ENCODE measurements around the gene ZG16B.

The ZG16B gene

DNA sequence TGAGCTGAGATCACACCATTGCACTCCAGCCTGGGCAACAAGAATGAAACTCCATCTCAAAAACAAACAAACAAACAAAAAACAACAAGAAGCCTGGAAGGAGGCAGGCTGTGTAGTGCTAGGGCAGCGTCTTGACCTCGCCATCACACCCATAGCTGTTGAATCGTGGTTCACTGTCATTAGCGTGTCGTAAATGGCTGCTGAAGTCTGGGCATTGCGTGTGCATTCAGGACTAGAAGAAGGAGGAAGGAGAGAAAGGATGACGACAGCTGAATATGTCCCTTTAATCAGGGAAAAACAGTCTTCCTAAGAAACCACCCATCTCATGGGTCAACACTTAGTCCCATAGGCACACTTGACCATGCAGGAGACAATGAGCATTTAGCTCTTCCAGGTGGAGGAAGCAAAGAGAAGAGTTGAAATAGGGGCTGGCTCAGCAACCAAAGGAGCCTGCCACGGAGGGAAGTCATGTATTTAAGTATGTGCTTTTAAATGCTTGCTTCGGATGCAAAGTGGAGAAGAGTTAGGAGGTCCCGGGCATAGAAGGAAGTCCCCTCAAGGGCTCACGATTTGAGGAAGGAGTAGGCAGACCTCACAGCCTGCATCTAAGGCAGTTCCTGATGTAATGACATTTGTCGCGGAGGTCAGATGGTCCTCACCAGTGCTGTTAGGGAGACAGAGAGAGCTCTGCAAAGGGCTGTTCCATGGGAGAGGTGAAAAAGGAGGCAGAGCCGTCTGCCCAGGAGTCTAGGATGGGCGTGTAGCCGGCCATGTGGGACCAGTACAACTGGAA lies 19.0 kb downstream of the ZG16B start:
- DNase-seq, result no peak

DNA sequence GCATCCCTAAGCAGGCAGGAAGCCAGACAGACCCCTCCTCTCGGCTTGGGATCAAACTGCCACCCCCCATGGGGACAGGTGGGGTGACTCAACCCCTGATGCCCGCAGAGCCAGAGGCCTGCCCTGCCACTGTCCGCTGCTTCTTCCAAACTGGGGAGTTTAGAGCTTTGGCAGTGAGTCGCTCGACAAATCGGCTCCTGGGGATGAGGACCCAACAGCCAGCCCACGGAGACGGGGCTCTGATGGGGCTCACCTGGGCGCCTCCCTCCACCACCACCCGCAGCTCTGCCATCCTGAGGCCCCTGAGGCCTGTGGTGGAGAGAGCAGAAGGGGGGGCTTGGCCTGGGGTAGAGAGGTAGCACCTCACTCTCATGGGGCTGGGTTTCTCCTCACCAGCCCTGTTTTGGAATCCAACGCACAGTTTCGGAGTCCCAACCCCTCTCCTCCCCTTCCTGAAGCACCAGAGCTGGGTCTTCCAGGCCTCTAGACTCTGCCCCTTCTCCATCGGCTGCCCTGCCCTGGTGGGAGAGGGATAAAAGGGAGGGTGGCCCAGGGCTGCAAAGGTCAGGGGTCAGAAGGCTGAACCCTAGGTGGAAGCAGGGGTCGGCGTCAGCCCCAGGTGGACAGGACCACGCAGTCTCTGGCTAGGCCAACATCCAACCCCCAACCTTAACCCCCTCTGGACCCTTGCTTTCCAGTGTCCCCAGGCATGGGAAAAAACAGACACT lies 22.1 kb downstream of the ZG16B start:
- DNase-seq, result no peak

DNA sequence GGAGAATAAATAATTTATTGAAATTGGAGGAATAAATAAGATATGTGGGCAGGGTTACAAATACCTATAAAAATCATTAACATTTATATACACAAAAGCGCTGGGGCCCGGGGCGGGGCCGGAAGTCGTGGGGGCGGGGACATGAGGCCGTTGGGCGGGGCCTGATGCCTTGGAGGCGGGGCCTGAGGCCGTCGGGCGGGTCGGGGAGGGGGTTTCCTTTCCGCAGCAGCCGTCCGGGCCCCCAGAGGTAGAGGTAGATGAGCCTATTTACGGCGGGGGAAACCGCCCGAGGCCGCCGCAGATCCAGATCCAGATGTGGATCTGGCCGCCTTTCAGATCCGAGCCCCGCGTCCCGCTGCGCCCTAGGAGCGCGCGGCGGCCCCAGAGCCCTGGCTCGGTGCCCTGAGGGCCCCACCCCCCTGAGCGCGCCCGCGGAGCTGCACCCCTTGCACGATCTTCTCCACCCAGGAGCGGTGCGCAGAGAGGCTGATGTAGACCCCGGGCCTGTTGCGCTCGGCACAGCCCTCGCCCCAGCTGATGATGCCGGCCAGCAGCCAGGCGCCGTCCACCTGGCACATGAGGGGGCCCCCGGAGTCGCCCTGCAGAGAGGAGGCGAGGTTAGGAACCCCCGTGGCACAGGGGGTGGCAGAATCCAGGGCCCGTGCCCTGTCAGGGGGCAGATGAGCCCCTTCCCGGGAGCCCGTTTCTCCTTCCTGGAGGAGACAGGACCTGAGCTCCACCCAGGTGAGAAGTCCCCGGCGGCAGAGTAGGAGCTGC lies 22.8 kb downstream of the ZG16B start:
- no peak for DNase-seq

DNA sequence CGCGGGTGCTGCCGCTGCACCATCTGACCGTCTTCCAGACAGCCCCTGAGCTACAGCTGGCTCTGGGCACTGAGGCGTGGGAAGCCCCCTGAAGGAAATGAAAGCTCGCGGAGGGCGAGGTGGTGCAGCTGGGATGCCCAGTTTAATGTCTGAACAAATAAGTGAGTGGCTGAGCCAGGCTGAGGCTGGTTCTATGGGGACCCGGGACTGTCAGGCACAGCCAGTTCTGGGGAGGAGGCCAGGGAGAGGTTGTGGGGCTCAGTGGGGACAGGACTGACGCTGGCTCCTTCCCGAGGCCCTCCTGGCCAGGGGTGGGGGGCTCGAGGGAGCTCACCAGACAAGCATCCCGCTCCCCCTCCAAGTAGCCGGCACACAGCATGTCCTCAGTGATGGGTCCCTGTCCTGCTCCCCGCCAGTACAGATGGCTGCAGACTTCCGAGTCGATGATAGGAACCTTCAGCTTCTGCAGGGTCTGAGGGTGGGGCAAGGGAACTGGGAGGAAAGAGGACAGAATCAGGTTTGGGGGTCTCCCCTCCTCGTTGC lies 23.5 kb downstream of the ZG16B start:
- DNase-seq, result no peak

DNA sequence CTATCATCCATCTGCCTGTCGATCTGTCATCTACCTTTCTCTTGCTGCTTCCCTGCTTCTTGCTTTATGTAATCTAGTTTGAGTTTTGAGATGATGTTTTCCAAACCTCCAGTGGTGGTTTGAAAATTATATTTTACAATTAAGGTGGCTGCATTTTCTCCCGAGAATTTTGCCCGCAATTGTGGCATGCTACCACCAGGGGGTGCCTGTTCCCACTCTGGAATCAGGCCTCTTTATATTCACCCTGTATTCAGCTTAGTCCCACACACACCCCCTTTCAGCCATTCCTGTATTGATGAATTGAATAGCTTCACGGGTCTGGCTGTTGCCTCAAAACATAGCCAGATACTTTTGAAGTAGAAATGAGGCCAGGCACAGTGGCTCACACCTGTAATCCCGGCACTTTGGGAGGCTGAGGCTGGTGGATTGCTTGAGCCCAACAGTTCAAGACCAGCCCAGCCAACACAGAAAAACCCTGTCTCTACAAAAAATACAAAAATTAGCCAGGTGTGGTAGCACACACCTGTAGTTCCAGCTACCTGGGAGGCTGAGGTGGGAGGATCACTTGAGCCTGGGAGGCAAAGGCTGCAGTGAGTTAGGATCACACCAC lies 24.7 kb downstream of the ZG16B start:
- no peak for DNase-seq

DNA sequence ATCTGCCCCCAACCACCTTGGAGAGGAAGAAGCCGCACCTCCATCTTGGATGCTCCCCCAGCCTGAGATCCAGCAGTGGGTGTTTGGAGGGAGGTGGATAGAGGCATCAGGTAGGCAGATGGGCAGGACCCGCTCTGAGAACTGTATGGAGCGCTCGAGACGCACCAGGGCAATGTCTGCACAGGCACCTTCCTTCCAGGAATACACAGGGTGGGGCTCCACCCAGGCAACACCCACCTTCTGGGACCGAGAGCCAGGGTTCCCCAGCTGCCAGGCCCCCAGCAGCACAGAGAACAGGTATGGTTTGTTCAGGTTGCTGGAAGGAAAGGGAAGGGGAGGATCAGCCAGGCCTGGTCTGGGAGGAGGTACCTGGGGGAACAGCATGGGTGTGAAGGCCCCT lies 25.4 kb downstream of the ZG16B start:
- no peak for DNase-seq

DNA sequence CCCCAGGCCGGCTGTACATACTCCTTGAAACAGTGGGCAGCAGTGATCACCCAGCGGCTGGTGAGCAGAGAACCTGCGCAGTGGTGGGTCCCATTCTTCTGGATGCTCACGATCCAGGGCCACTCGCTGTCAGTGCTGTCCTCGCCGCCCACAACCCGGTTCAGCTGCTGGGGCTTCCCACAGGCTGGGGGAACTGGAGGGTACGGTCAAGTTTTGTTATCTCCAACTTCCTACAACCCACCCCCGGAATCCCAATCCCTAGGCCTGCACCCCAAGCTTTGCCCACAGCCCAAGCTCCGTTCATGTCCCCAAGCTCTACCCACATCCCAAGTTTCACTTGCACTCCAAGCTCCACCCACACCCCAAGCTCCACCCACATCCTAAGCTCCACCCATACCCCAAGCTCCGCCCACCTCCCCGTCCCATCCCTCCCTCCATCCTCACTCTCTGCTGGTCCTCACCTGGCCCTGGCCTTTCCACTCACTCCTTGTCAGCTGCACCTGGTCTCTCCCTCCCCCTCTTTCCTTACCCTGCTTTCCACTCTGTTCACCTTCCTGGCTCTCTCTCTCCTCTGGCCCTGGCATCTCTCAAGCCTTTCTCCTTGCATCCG lies 26.1 kb downstream of the ZG16B start:
- no peak for DNase-seq

DNA sequence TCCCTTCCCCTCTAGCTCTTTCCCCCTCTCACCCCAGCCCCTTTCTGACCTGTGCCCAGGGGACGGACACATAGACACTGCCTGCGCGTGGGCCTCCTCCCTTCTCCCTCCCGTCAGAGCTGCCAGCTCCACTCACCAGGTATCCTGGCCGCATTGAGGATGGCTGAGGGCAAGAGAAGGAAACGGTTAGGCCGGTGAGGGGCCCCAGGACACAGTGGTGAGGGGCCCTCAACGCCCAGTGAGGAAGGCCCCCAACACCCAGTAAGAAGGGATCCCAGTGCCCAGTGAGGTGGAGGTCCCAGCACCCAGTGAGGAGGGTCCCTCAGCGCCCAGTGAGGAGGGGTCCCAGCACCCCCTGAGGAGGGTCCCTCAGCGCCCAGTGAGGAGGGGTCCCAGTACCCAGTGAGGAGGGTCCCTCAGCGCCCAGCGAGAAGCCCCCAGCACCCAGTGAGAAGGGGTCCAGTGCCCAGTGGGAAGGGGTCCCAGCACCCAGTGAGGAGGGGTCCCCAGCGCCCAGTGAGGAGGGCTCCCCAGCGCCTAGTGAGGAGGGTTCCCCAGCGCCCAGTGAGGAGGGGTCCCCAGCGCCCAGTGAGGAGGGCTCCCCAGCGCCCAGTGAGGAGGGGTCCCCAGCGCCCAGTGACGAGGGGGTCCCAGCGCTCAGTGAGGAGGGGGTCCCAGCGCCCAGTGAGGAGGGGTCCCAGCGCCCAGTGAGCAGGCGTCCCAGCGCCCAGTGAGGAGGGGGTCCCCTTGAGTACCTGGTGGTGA lies 26.8 kb downstream of the ZG16B start:
- no peak for DNase-seq

DNA sequence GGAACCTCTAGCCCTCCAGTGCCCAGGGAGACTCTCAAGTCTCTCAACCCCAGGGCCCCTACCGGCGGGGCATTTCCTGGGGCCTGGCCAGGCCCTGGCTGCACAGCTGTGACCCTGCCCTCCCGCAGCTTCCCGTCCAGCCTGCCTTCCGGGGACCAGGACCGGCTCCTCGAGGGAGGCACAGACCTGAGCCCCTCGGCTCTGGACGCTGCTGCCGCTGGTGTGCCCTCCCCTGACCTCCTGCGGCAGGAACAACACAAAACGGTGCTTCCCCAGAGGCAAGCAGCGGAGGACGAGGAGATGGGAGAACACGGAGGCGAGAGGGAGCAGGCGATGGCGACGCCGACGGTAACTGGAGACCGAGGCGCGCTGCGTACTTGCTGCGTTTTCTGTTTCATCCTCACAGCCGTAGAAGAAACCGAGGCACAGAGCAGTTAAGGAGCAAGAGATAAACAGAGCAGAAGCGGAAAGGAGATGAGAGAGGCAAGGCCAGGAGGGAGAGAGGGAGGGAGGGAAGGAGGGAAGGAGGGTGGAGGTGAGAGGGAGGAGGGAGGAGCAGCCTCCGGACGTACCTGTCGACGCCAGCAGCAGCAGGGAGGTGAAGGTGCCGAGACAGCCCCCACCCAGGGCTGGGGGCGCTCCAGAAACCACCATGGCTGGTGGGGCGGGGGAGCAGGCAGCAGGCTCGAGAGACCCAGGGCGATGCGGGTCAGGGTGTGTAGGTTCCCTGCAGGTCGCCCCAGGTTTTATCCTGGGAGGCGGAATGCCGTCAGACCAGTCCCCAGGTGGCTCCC lies 27.5 kb downstream of the ZG16B start, which contains the start of gene PRSS22:
TSS of gene PRSS22 (minus strand) at position 720 of the 794 bp plus-strand sequence. CDS start at position 654, 66 bp downstream.
- DNase-seq, result no peak

DNA sequence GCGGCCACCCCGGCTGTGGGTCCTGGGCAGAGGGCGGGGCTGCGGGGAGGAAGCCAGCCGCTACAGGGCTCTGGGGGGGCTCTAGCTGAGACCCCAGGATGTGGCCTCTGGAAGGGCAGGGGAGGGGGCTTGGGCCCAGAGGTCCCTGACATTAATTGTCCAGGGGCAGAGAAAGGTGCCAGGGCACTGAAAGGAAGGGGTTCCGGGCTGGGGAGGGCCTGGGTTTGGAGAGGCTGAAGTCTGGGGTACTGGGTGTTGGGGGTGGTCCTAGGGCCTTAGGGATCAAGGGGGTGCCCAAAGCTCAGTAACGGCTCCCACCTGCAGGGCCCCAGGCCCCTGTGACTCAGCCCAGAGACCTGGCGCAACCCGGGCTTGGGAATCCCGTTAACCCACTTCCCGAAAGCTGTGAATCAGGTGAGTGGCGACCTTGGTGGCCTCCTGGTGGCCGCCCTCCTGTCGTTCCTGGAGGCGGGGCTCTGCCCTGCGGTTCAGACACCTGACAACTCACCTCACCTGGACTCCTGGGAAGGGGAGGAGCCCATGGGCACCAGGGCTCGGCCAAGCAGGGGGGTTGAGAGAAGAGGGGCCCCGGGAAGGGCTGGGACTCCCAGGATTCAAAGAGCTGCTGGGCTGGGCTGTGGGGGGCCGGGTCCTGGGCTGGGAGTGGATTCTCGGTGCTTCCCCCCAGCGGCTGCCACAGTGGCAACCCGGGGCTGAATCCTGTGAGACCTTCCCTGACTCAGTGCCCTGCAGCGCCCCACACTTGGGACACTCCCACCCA lies 28.3 kb downstream of the ZG16B start:
- DNase-seq, result no peak

DNA sequence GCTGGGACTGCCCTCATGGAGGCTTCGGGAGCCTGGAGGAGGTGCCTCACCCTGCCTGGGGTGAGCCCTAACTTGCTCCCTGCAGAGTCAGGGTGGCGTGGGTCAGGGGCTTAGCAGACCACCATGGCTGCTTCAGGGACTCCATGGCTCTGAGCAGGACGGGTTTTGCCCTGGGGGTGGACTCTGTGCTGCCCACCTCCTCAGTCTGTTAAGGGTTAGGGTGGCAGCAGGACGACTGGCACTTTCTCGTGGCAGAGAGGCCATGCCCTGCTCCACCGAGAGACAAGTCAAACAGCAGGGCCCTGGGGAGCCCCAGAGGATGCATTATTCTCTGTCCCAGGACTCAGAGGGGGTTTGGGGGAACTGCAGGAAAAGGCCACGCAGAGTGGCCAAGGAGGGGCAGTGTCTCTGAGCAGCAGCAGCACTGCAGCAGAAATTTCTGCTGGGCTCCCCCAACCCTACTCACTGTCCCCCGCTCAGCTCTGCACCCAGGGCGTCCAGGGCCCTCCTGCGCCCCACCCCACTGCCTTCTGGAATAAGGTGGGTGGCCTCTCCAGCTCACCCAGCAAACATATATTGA lies 29.7 kb downstream of the ZG16B start:
- DNase-seq, result no peak

DNA sequence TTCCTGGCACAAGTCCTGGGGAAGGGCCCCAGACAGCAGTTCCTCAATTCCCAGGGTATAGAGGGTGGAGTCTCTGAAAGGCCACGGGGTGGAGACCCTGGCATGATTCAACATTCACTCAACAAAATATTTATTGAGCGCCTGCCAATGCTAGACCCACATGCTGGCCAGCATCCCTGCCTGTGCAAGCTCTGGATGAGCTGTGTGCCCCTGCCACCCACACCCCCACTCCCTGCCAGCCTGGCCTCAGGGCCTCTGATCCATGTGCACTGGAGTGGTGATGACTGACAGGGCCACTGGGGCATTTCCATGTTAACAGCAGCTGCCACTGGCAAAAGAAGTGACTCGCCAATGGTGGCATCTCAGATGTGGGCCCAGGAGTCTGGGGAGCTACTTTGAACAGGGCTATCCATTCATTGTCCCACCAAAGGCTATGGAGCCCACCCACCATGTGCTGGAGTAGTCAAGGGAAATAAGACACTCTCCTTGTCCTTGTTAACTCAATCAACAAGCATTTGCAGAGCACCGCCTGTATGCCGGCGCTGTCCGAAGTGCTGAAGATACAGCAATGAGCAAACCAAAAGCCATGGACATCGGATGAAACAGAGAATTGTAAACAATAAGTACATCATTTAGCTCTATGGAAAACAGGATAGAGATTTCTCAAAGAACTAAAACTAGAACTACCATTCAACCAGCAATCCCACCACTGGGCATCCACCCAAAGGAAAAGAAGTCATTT lies 30.9 kb downstream of the ZG16B start:
- no peak for DNase-seq

DNA sequence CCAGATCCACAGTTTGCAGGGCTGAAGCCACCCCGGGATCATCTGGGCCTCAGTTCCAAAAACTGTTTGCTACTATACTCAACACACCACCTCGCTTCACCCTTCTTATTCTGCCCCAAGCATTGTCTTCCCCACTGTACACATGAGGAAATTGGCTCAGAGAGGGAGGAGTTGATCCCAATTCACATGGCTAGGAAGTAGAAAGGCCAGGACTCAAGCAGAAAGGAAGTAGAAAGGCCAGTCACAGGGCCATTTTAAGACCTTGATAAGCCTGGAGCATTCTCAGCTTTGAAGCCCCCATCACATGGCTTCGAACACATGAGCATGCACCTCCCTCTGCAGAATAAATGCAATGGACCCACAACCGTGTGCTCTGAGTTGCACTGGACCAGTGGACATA lies 35.5 kb downstream of the ZG16B start:
- no peak for DNase-seq

DNA sequence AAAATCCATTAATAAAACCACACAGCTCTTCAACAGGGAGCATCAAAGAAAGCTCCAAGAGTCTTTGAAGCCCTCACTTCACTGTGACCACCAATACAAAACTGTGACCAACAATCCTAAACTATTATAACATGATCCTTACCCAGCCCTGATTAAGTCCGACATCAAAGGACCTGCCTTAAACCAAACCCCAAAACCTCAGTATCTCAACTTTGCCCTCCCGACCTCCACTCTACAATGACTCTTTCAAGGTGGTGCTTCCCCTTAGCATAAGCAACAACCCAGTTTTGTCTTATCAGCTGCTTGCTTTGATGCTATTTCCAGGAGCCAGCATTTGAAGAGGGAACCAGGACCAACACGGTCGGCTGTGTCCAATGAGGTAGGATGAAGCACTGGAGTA lies 36.3 kb downstream of the ZG16B start:
- no peak for DNase-seq

DNA sequence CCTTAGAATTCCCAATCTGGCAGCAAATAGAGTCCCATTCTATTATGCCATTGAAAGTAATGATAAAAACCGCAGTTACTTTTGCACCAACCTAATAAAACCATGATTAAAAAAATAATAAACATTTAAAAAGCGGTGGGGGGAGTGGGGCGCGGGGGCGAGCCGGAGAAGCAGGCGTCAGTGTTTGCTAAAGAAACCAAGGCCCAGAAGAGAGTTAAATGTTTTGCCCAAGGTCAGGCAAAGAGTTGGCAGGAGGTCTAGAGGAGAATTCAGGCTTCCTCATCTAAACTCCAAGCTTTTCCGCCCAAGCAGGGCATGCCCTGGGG lies 37.5 kb downstream of the ZG16B start:
- DNase-seq, result no peak

DNA sequence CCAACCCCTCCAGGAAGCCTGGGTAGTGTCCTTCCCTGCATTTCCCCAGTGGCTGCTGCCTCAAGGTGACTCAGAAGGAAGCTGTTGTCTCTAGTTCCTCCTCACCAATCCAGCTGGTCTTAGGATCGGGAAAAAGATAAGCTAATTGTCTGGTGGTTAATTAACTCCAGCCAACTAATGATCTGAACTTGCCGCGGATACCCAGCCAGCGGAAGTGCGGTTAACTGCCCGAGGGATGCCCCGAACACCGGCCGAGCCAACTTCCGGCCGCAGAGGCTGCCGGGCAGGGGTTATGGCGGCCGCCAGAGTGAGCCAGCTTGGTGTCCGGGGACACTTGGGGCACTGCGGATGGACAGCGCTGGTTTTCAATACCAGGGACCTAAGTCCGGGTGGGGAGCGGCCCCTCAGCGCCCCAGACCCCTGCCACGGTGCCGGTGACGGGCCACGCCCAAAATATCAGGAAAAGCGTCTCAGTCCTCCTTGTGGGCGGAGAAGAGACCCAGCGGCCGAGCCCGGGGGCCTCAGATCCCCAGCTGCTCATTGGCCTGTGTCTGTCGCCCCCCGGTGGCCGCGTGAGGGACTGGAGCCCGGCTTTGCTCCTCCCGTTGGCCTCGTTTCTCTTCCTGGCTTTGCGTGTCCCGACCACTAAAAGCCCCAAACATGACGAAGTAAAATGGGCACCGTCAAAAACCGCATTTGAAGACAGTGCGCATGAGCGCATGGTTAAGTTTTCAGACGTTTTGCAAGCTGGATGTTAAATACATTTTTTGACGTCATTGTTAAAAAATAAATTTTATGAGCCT lies 38.1 kb downstream of the ZG16B start:
- peak in 1 of 2 experiments; percentile 42 for DNase-seq

DNA sequence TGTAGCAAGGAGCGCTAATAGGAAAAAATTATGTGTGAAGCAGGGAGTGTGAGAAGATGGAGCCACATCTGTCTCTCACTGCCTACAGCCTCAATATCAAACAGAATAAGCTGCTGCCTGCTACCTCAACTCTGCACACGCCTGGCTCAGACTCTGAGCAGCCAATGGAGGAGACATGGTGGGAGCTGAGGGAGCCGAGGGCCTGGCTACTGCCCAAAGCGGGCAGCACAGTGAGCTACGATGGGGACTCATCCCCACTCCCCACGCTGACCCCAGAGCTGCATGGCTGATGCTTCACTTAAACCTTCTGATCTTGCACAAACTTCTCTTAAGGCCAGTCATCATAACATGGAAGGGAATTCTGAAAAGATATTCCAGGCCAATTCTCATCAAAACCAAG lies 41.8 kb downstream of the ZG16B start:
- no peak for DNase-seq

Measured in cerebellar nuclear complex (tissue), 1 donor.